ENCODE data around the gene DNAH2.

The DNAH2 gene

DNA sequence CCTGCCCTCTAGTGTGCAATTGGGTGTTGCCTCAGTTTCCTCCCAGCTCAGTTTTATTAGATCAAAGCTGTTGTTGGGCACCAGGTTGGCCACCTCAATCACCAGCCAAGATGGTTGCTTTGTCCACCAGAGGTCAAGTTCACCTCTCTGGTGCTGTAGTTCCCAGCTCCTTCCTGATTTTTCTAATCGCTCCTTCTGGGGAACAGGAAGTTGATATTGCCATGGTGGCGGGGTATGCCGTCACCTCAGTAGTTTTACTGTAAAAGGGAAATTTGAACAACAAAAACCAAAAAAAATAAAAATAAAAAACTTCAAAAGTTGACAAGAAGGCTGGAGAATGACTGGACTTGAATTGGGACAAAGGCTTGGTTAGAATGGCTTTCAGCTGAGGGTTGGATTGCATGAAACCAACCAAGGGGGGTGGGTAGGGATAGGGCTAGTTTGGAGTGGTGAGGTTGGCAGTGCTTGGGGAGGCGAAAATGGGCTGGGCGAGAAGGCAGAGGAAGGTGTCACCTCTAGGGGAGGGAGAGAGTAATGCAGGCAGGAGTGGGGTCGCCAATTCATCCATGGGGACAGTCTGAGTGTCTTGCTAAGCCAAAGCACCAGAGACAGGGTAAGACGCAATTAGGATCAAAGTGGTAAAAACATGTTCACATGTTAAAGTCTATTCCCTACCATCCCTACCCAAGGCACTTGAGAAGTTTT lies 6.3 kb upstream of the DNAH2 start:
- TF ChIP-seq, protein P1, sequence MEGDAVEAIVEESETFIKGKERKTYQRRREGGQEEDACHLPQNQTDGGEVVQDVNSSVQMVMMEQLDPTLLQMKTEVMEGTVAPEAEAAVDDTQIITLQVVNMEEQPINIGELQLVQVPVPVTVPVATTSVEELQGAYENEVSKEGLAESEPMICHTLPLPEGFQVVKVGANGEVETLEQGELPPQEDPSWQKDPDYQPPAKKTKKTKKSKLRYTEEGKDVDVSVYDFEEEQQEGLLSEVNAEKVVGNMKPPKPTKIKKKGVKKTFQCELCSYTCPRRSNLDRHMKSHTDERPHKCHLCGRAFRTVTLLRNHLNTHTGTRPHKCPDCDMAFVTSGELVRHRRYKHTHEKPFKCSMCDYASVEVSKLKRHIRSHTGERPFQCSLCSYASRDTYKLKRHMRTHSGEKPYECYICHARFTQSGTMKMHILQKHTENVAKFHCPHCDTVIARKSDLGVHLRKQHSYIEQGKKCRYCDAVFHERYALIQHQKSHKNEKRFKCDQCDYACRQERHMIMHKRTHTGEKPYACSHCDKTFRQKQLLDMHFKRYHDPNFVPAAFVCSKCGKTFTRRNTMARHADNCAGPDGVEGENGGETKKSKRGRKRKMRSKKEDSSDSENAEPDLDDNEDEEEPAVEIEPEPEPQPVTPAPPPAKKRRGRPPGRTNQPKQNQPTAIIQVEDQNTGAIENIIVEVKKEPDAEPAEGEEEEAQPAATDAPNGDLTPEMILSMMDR (IDR thresholded peaks at IDR 0.05; ENCODE audit: extremely low read depth, missing control alignments), result no peak
- no peak for DNase-seq (ENCODE audit: low spot score)

DNA sequence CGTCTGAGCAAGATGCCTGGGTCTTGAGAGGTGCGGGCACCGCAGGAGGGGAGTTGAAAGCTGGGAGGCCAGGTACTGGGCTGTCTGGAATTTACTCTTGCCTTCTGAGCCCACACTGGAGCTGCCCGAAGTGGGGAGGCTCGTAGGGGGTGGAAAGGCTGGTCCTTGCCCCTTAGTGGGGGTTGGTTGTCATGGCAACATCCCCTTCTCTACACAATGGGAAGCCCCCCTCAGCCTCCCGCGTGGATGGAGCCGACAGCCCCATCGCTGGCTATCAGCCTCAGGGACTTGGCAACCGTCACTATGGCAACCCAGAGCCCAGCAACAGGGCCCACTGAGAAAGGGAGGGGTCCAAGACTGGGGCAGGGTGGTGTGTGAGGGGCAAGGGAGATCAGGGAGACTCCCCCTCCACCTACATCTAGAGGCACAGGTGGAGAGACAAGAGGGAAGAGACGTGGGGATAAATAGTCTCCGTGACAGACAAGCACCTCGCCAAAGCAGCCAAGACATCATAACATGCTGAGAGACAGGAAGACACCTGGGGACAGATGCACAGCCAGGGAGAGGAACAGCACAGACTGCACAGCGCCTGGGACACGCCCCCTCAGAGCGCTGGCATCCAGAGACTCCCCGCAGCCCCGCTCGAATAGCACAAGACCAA lies 5.3 kb upstream of the DNAH2 start:
- TF ChIP-seq, protein P1 (IDR thresholded peaks at IDR 0.05; ENCODE audit: extremely low read depth, missing control alignments), result no peak
- no peak for DNase-seq (ENCODE audit: low spot score)

DNA sequence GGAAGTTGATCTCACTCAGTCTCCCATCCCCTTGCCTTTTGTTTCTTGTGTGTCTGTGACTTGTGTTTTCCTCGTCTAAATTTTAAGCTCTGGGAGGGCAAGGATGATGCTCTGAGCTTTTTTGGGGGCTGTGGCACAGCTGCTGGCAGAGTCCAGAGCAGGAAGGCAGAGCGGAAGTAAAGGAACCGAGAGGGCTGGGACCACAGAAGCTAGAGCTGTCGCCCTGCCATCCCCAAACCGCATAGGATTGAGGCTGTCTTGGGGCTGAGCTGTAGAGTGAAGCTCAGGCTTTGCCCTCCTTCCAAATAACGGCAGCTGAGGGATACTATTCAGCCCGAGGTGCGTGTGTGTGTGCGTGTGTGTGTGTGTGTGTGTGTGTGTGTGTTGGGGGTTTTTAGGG lies 3.8 kb upstream of the DNAH2 start:
- TF ChIP-seq, protein P1 (IDR thresholded peaks at IDR 0.05; ENCODE audit: extremely low read depth, missing control alignments), result no peak
- no peak for DNase-seq (ENCODE audit: low spot score)

DNA sequence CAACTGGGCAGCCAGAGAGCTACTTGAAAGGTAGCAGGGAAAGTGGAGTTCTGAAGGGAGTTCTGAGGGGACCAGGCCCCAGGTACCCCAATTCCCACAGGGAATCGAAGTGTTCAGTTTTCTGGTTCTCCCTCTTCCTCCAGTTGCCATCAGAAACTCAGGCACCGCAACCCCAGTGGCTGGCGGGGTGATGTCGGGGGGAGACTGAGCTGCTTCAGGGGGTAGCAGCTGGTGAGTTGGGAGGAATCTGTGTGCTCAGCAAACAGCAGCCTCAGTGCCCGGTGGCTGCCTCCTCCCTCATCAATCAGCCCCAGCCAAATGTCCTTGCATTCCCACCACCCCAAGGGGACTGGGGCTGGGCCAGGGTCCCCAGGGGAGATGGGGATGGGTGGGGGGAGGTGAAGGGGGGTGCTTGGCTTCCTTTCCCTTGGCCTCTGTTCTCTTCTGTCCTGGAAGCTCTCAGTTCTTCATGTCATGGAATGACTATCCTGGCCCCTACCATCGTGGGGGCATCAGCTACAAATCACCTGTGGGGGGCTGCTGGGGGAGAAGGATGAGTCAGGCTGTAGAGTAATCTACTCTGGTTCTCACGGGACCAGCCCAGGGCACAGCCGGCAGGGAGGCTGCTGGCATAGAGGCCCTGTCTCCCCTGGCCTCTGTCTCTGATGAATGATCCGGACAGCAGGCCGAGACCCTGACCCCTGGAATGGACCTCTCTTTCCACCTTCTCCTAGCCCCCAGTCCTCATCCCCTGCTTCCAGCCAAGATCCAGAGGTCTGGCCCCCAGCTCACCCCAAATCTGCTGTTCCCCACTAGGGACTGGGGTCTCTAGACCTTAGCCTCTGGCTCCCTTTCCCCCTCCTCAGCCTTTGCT lies 2.6 kb upstream of the DNAH2 start:
- no peak for DNase-seq (ENCODE audit: low spot score)
- TF ChIP-seq, protein P1 (IDR thresholded peaks at IDR 0.05; ENCODE audit: extremely low read depth, missing control alignments), result no peak

DNA sequence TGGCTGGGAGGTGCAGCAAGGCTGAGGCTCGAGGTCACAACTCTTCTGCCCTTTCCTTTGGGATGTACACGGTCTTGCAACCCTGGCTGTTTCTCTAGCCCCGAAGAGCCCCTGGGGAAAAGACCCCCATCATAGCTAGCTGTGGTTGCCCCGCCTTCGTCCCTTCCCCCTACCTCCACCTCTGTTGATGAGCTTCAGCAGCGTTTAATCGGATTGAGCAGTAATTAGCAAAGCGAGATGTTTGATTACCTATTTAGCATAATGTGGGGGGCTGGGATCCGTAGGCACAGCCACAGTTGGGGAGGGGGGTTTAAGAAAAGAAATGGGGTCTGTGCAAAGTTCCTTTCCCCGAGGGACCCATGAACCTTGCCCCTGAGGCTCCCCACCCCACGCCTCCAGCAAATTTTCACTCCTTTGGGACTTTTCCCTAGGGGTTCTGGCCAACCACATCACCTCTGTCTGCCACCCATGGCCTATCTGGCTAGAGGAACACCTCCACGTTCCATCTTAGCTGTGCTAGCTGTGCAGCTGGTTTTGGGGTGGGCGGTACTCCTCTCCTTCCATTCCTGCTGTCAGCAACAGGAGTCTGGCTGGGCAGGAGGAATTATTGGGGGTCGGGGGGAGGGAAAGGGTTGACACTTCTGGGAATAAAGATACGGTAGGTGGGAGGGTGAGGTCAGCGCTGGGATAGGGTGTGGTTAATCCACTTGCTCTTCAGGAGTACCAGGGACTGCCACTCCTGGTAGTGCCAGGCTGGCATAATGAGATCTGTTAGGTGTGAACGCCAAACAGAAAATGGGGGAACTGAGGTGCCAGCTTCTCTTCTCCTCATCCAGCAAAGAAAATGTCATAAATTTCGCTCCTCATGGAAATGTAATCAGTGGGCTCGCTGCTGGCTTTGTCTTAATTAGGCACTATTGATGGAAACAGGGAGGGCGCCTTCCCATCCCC lies 1.3 kb upstream of the DNAH2 start:
- no peak for DNase-seq (ENCODE audit: low spot score)
- TF ChIP-seq, protein P1 (IDR thresholded peaks at IDR 0.05; ENCODE audit: extremely low read depth, missing control alignments), result no peak

DNA sequence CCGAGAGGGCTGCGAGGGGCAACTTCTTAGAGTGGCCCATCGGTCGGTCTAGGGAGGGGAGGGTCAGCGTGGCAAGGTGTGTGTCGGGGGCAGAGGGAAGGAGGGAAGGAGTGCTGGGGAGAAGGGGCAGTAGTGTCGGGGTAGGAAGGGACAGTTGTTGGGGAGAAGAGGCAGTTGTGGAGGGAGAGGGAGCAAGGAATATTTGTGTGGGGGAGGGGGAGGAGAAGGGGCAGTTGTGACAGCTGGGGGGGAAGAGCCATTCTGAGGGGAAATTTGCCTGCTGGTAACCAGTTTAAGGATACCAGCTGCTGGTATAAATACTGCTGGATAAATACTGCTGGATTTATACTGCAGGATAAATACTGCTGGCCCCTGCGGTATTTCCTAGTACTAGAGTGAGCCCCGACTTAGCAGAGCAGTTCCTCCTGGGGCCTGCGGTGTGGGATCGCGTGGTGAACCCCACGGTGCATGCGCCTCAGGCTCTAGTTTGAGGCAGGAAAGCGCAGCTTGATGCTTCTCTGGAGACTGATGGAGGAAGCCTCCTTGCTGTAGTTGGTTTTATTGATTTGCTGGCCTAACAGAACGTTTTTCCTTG lies 309 bp downstream of the DNAH2 start:
- TF ChIP-seq, protein P1 (IDR thresholded peaks at IDR 0.05; ENCODE audit: extremely low read depth, missing control alignments), result no peak
- no peak for DNase-seq (ENCODE audit: low spot score)

All from GM20000 (cell line).